Body of pancreas (tissue), 4 donors: Measurements from ENCODE around the gene ANKRD10.

Experiments used
- CTCF ChIP-seq, 7 experiments: fragments of 450-650 bp in 4 of 7; fragments of 200-600 bp in 3 of 7; sonication (generic) in 3 of 7; IDR thresholded peaks; one replicate each; pipeline ENCODE4 v1.5.1; 2016 to 2019; ENCODE audit warnings: antibody characterized with exemption in 7 of 7
- POLR2A ChIP-seq, 3 donors: fragments of 450-650 bp; IDR thresholded peaks; one replicate each; pipeline ENCODE4 v1.6.1; 2016; ENCODE audit warnings: antibody characterized with exemption in 3 of 3, mild to moderate bottlenecking in 2 of 3

DNA sequence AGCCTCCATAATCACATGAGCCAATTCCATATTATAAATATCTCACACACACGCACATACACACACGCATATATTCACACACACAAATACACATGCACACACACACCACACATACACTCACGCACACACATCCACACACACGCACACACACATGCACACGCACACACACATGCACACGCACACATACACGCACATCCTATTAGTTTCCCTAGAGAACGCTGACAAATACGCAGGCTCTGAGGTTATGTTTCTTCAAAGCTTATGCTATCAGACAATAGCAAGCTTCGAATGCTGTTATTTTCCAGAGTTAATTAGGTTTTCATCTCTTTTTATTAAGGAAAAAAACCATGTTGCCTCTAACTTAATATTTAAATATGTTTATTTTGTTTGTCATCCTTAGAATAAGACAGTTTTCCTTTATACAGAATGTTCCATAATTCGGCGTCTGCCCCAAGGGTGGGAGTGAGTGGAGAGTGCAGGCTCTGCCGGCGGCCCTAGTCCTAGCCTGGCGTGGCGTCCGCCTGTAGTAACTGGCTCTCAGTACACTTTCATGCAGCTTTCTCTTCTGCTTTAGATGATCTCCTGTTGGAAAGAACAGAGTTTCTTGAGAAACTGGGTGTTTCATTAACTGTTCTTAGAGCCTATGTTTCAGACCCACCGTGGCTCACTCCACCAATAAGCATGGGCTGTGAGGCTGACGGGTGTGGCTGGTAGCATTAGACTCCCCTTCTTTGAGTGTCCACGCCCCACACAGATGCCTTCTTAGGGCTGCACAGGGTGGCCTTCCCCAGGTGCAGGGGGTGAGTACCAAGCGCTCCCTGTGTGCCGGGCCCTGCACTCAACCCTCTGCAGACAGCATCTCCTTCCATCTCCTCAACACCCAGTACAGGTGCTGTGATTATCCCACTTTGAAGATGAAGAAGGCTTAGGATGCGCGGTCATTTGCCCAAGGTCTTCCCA lies 30.4 kb upstream of the ANKRD10 start:
- no peak for TF ChIP-seq CTCF (IDR thresholded peaks at IDR 0.05)
- no peak for TF ChIP-seq POLR2A (IDR thresholded peaks at IDR 0.05)
